HT-29 (cell line): ENCODE data around the gene C5AR1. TPM values are rescaled to one million over a fixed set of nuclear protein-coding genes. Genes with fewer than 3 reads are reported as not detected.
A peak's percentile ranks its signal among the peaks of the same experiment; 100 is the strongest.
"Not testable (repeated sequence)": the region's sequence is repeated elsewhere in the genome, so short reads cannot be mapped to it uniquely, and the experiment has no call there.

Source experiments
- DNase-seq: peaks from one replicate; pipeline ENCODE4 v3.0.0-alpha.2; 2015; ENCODE audit warnings: low spot score
- total RNA-seq: library from RNA; depleted of rRNA; stranded (reverse); fragments of >200 nt; shearing (Covaris generic); gene quantifications from 2 replicates; pipeline ENCODE4 v1.2.3, GENCODE V29; 2014

Gene C5AR1
- total RNA-seq, 1 experiment from 2014 or later = 0.28 TPM

- no peak for DNase-seq
These were observed 22.4 kb downstream of the C5AR1 start, which contains the start of gene C5AR2 for GRCh38 chr19:47331931-47332547. TSS of gene C5AR2 (plus strand) at chr19:47332175. CDS start at chr19:47340800, 8,625 bp downstream.

- not testable (repeated sequence) for DNase-seq
These were observed 27.4 kb downstream of the C5AR1 start for GRCh38 chr19:47336765-47337718.

- no peak for DNase-seq
These were observed 29.7 kb downstream of the C5AR1 start for GRCh38 chr19:47339196-47339880.

GRCh38 chr19:47340477-47341208 lies 31.0 kb downstream of the C5AR1 start:
- no peak for DNase-seq

GRCh38 chr19:47341734-47342133 lies 32.1 kb downstream of the C5AR1 start:
- DNase-seq = no peak

- no peak for DNase-seq
These were observed 33.6 kb downstream of the C5AR1 start for GRCh38 chr19:47343194-47343802.

- DNase-seq = no peak
These were observed 34.8 kb downstream of the C5AR1 start for GRCh38 chr19:47344425-47344824.

- not testable (repeated sequence) for DNase-seq
These were observed 36.4 kb downstream of the C5AR1 start for GRCh38 chr19:47346024-47346423.

- DNase-seq = peak; percentile 100
These were observed 39.4 kb downstream of the C5AR1 start, which contains the start of gene DHX34 for GRCh38 chr19:47348819-47349795. TSS of gene DHX34 (plus strand) at chr19:47349315. CDS start at chr19:47353031, 3,716 bp downstream.

- DNase-seq = no peak
These were observed 41.0 kb downstream of the C5AR1 start for GRCh38 chr19:47350630-47351029.

- DNase-seq = peak; percentile 60
These were observed 41.9 kb downstream of the C5AR1 start for GRCh38 chr19:47351548-47351947.

- no peak for DNase-seq
These were observed 42.4 kb downstream of the C5AR1 start for GRCh38 chr19:47352095-47352494.

GRCh38 chr19:47353307-47353712 lies 43.6 kb downstream of the C5AR1 start:
- peak; percentile 94 for DNase-seq

- DNase-seq = no peak
These were observed 47.2 kb downstream of the C5AR1 start for GRCh38 chr19:47356900-47357299.

GRCh38 chr19:47357788-47358680 lies 48.4 kb downstream of the C5AR1 start:
- peak; percentile 35 for DNase-seq

- DNase-seq = no peak
These were observed 49.3 kb downstream of the C5AR1 start for GRCh38 chr19:47358936-47359335.

GRCh38 chr19:47362321-47362720 lies 52.7 kb downstream of the C5AR1 start:
- no peak for DNase-seq

GRCh38 chr19:47363758-47364531 lies 54.3 kb downstream of the C5AR1 start:
- peak; percentile 32 for DNase-seq
